ENCODE data around the gene ICE2. TPM values are rescaled to one million over a fixed set of nuclear protein-coding genes. Genes with fewer than 3 reads are reported as not detected.

ICE2 gene
- polyA plus RNA-seq, 1 of the 3 experiments (the other 2 are of a cell fraction): 19.0 TPM

DNA sequence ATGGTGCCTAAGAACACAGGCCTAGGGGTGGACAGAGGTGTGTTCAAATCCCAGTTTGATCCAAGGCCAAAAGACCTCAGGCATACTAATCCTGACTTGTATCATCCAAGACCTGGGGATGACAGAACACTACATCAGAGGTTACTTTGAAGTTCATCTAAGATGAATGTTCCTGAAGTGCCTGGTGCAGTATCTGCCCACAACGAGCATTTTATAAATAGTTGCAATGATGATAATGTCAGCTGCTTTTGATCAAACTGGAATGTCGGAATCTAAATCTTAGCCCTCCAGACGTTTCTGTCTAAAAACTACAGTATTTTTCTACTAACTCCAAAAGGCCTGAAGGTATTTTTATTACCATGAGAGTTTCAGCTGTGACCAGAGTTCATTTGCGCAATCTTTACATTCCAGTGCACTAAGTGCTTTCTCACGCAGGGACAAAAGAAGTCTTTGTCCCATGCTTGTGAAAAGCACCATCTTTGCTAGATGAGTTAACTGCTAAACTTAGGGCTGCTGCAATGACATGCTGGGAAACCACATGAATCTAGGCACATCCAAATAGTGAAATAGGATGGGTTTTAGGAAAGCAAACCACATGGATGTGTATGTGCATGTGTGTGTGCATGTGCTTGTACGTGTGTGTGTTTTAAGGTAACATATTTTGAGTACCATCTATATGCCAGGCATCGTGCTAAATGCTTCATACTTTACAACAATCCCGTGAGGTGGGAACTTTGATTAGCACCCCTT, 99.2 kb downstream of the ICE2 start (continued):
- TF ChIP-seq, protein P1, sequence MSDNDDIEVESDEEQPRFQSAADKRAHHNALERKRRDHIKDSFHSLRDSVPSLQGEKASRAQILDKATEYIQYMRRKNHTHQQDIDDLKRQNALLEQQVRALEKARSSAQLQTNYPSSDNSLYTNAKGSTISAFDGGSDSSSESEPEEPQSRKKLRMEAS (IDR thresholded peaks at IDR 0.05; ENCODE audit: low read depth): peak; percentile 27; the same call in 1 of the 2 replicates
- TF ChIP-seq, protein P2, sequence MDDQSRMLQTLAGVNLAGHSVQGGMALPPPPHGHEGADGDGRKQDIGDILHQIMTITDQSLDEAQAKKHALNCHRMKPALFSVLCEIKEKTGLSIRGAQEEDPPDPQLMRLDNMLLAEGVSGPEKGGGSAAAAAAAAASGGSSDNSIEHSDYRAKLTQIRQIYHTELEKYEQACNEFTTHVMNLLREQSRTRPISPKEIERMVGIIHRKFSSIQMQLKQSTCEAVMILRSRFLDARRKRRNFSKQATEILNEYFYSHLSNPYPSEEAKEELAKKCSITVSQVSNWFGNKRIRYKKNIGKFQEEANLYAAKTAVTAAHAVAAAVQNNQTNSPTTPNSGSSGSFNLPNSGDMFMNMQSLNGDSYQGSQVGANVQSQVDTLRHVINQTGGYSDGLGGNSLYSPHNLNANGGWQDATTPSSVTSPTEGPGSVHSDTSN (IDR thresholded peaks at IDR 0.05): peak; percentile 94
- TF ChIP-seq RAD21 (IDR thresholded peaks at IDR 0.05; ENCODE audit: low read length) (no peak), NFIC (IDR thresholded peaks at IDR 0.05; ENCODE audit: borderline replicate concordance) (peak; percentile 74; the same call in 1 of the 2 replicates), RFX5 (IDR thresholded peaks at IDR 0.05; ENCODE audit: low read length) (no peak)

DNA sequence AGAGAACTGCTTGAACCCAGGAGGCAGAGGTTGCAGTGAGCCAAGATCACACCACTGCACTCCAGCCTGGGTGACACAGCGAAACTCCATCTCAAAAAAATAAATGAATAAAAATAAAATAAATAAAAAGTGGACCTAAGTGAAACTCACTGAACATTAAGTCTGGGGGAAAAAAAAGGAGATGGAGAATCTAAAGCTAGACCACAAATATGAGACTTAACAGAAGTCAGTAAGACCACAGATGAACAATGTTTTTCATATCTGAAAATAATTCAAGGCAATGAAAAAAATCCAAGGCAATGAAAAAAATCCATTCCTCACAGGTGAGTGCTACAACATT, 99.8 kb downstream of the ICE2 start:
- H3K4me2 ChIP-seq: peak overlapping the region; percentile 52; the same call in 1 of the 2 replicates
- H3K9ac ChIP-seq: peak overlapping the region; percentile 82; the same call in 1 of the 2 replicates
- no peaks in the 10 kb centered on the region for H3K9me2 ChIP-seq
- H3F3A ChIP-seq (replicated peaks; ENCODE audit: insufficient read depth): peaks cover 97% of the 10 kb centered on the region
- H3K4me1 ChIP-seq (ENCODE audit: control insufficient read depth in 1 of 2, insufficient read depth in 2 of 2, low read depth in 1 of 2, low read length in 1 of 2): peaks cover 10 to 88% of the 10 kb centered on the region in 2 experiments
- no peaks in the 10 kb centered on the region for H3K9me3 ChIP-seq
- H2AFZ ChIP-seq (ENCODE audit: low read depth): no peak overlapping the region
- peaks cover 50 to 77% of the 10 kb centered on the region in 2 experiments for H3K36me3 ChIP-seq (replicated peaks in 1 of 2; ENCODE audit: control insufficient read depth in 1 of 2, insufficient read depth in 2 of 2, low read length in 1 of 2)
- no peak for DNase-seq
- H3K79me2 ChIP-seq (ENCODE audit: insufficient read depth): peaks cover 95% of the 10 kb centered on the region
- ChIA-PET POLR2A (no interaction called here), CTCF (interaction anchor here (0.6 kb wide), 1 partner anchor 545 kb away, joined by 3 read pairs; no protein-coding TSS in a partner anchor)
- no peak overlapping the region for H3K4me3 ChIP-seq (ENCODE audit: low read depth in 2 of 2, low read length in 1 of 2)
- H3K27me3 ChIP-seq (ENCODE audit: insufficient read depth): no peaks in the 10 kb centered on the region
- 86% methylated on average over 1 of the region's 1 CpG for WGBS (ENCODE audit: low lambda C conversion rate)
- H3K27ac ChIP-seq (ENCODE audit: low read depth in 2 of 2, low read length in 1 of 2): peak overlapping the region; percentile 57 to 99; a peak in 3 of 4 replicates
- peaks cover 64% of the 10 kb centered on the region for H4K20me1 ChIP-seq (ENCODE audit: insufficient read depth)
- TF ChIP-seq, protein P3, sequence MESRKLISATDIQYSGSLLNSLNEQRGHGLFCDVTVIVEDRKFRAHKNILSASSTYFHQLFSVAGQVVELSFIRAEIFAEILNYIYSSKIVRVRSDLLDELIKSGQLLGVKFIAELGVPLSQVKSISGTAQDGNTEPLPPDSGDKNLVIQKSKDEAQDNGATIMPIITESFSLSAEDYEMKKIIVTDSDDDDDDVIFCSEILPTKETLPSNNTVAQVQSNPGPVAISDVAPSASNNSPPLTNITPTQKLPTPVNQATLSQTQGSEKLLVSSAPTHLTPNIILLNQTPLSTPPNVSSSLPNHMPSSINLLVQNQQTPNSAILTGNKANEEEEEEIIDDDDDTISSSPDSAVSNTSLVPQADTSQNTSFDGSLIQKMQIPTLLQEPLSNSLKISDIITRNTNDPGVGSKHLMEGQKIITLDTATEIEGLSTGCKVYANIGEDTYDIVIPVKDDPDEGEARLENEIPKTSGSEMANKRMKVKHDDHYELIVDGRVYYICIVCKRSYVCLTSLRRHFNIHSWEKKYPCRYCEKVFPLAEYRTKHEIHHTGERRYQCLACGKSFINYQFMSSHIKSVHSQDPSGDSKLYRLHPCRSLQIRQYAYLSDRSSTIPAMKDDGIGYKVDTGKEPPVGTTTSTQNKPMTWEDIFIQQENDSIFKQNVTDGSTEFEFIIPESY (IDR thresholded peaks at IDR 0.05; ENCODE audit: borderline replicate concordance, low read depth): no peak
- no peak for TF ChIP-seq MXI1 (IDR thresholded peaks at IDR 0.05; ENCODE audit: low read depth, low read length)
- TF ChIP-seq, protein P4, sequence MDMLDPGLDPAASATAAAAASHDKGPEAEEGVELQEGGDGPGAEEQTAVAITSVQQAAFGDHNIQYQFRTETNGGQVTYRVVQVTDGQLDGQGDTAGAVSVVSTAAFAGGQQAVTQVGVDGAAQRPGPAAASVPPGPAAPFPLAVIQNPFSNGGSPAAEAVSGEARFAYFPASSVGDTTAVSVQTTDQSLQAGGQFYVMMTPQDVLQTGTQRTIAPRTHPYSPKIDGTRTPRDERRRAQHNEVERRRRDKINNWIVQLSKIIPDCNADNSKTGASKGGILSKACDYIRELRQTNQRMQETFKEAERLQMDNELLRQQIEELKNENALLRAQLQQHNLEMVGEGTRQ (IDR thresholded peaks at IDR 0.05; ENCODE audit: borderline replicate concordance, low read depth, low read length): no peak
- no peak for TF ChIP-seq RAD21 (IDR thresholded peaks at IDR 0.05; ENCODE audit: low read length)
